Caco-2 (cell line): ENCODE measurements around the gene KCNK7. TPM values are rescaled to one million over a fixed set of nuclear protein-coding genes. Genes with fewer than 3 reads are reported as not detected.

Experiments used
- BruUV-seq: library from RNA; stranded (reverse); fragments of 400-500 nt; replicated peaks from 2 replicates; lab custom pipeline; 2021; lab: Mats Ljungman, UMichigan
- CTCF ChIA-PET: fragments of 300-600 bp; sonication (Branson Sonifier 250); formaldehyde crosslinking; loops from one replicate; lab custom pipeline; 2022; ENCODE audit warnings: antibody characterized with exemption; lab: Charles Lee
- POLR2A ChIA-PET: fragments of 300-600 bp; sonication (Branson Sonifier 250); formaldehyde crosslinking; loops from one replicate; lab custom pipeline; 2022; ENCODE audit warnings: antibody characterized with exemption; lab: Charles Lee
- DNase-seq, 2 experiments: peaks; one replicate each; pipeline versions ENCODE4 v3.0.0 to v3.0.0-alpha.2; 2020 to 2022
- H3K27me3 ChIP-seq: replicated peaks from 2 replicates; pipeline ENCODE4 v1.6.0; 2011; ENCODE audit warnings: low read length; ENCODE audit not compliant: control insufficient read depth, insufficient read depth
- H3K36me3 ChIP-seq: 2 replicates; pipeline ENCODE4 v1.5.1; 2011; ENCODE audit warnings: low read length; ENCODE audit not compliant: control insufficient read depth, insufficient read depth
- H3K4me1 ChIP-seq: fragments of 250-450 bp; sonication (Bioruptor Pico); 2 replicates; pipeline ENCODE4 v1.5.1; 2020; ENCODE audit warnings: mild to moderate bottlenecking
- H3K4me3 ChIP-seq: 2 replicates; pipeline ENCODE4 v1.5.1; 2011; ENCODE audit warnings: low read depth, mild to moderate bottlenecking, control low read depth, low read length
- H3K9me3 ChIP-seq: fragments of 250-450 bp; sonication (Bioruptor Pico); 2 replicates; pipeline ENCODE4 v1.5.1; 2020; ENCODE audit warnings: mild to moderate bottlenecking, moderate library complexity
- H3K27ac Mint-ChIP-seq: one replicate; pipeline ENCODE4 v1.8.0; 2022; ENCODE audit warnings: mixed read lengths; ENCODE audit not compliant: unreplicated experiment
- H3K27me3 Mint-ChIP-seq: one replicate; pipeline ENCODE4 v1.8.0; 2022; ENCODE audit warnings: mixed read lengths; ENCODE audit not compliant: insufficient read depth, unreplicated experiment
- H3K36me3 Mint-ChIP-seq: one replicate; pipeline ENCODE4 v1.8.0; 2022; ENCODE audit warnings: mild to moderate bottlenecking, mixed read lengths; ENCODE audit not compliant: insufficient read depth, unreplicated experiment
- H3K4me1 Mint-ChIP-seq: one replicate; pipeline ENCODE4 v1.8.0; 2022; ENCODE audit warnings: low read depth, mixed read lengths; ENCODE audit not compliant: unreplicated experiment
- H3K4me3 Mint-ChIP-seq: one replicate; pipeline ENCODE4 v1.8.0; 2022; ENCODE audit warnings: mild to moderate bottlenecking, moderate library complexity, mixed read lengths; ENCODE audit not compliant: unreplicated experiment
- H3K9me3 Mint-ChIP-seq: one replicate; pipeline ENCODE4 v1.8.0; 2022; ENCODE audit warnings: mixed read lengths; ENCODE audit not compliant: unreplicated experiment
- intact Hi-C: fragments of 100-400 bp; cut with micrococcal nuclease; formaldehyde crosslinking; loops from one replicate; pipeline ENCODE4 v1.10.0; 2022; ENCODE audit not compliant: unreplicated experiment
- total RNA-seq: library from RNA; stranded (reverse); gene quantifications from 2 replicates; pipeline ENCODE4 v1.2.3, GENCODE V29; 2022
- TF ChIP-seq, protein P1 (sequence below), 2 experiments: fragments of 200-600 bp in 1 of 2; IDR thresholded peaks; 1 replicate in 1 of 2; 2 replicates in 1 of 2; pipeline versions ENCODE4 v1.5.1 to v1.8.0; 2011 to 2022; ENCODE audit warnings: antibody characterized with exemption in 1 of 2, control low read depth in 1 of 2, inconsistent platforms in 1 of 2, low read depth in 1 of 2, low read length in 1 of 2, mild to moderate bottlenecking in 1 of 2, moderate library complexity in 1 of 2; ENCODE audit not compliant: insufficient read depth in 1 of 2, severe bottlenecking in 1 of 2, unreplicated experiment in 1 of 2

The KCNK7 gene
- total RNA-seq, 1 experiment from 2014 or later, result 0.39 TPM

DNA sequence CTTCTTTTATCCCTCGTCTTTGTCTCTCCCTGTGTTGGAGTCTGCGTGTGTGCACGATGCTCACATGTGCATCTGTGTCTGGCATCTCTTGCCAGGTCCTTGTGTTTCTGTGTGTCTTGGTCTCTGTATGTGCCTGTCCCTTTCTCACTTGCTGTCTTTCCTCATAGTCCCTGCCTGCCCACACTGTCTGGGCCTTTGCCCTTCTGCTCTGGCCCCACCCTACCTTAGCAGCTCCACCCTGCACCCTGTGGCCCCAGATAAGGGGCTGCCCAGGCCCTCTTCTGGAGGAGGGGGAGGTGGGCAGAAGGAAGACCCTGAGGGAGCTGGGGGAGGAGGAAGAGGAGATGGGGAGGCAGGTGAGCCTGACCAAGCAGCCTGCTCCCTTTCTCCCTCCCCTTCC lies 16.9 kb downstream of the KCNK7 start:
- ChIA-PET CTCF (no interaction called here), POLR2A (interaction anchor here (0.6 kb wide), 1 partner anchor 392 kb away, joined by 3 read pairs; no protein-coding TSS in a partner anchor)
- H3K4me1 Mint-ChIP-seq, result peaks cover 6% of the 10 kb centered on the region
- peak overlapping the region; percentile 2 for H3K4me3 Mint-ChIP-seq
- no TSS peak for BruUV-seq
- DNase-seq, result no peak
- no peak overlapping the region for H3K27ac Mint-ChIP-seq
- H3K27me3 ChIP-seq, result no peaks in the 10 kb centered on the region
- TF ChIP-seq, protein P1, sequence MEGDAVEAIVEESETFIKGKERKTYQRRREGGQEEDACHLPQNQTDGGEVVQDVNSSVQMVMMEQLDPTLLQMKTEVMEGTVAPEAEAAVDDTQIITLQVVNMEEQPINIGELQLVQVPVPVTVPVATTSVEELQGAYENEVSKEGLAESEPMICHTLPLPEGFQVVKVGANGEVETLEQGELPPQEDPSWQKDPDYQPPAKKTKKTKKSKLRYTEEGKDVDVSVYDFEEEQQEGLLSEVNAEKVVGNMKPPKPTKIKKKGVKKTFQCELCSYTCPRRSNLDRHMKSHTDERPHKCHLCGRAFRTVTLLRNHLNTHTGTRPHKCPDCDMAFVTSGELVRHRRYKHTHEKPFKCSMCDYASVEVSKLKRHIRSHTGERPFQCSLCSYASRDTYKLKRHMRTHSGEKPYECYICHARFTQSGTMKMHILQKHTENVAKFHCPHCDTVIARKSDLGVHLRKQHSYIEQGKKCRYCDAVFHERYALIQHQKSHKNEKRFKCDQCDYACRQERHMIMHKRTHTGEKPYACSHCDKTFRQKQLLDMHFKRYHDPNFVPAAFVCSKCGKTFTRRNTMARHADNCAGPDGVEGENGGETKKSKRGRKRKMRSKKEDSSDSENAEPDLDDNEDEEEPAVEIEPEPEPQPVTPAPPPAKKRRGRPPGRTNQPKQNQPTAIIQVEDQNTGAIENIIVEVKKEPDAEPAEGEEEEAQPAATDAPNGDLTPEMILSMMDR (IDR thresholded peaks at IDR 0.05; ENCODE audit: insufficient read depth in 1 of 2, low read depth in 1 of 2, low read length in 1 of 2, severe bottlenecking in 1 of 2, unreplicated experiment in 1 of 2), result no peak
- intact Hi-C loops, result no loop called here
- H3K9me3 ChIP-seq, result no peaks in the 10 kb centered on the region
- peaks cover 22% of the 10 kb centered on the region for H3K4me1 ChIP-seq
- no peaks in the 10 kb centered on the region for H3K27me3 Mint-ChIP-seq
- H3K36me3 Mint-ChIP-seq, result peaks cover 28% of the 10 kb centered on the region
- H3K4me3 ChIP-seq, result no peak overlapping the region
- H3K9me3 Mint-ChIP-seq, result no peaks in the 10 kb centered on the region
- H3K36me3 ChIP-seq, result no peaks in the 10 kb centered on the region

DNA sequence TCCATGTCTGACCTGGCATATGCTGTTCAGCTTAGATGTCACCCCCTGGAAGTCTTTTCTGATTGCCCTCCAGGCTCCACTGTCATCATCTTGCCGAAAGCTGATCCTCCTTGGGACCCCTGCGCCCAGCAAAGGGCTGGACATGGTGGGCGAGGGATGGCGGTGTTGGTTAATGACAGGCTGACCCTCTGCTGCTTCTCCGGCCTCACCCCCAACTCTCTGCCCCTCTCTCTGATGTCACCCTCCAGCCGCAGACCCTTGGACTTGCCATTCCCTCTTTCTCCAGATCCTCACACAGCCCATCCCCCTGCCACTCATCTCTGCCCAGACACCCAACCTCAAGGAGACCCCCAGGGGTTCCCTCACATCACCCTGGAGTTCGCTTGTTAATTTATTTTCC lies 17.5 kb downstream of the KCNK7 start:
- ChIA-PET POLR2A (no interaction called here), CTCF (interaction anchor here (1.4 kb wide), 1 partner anchor 16 kb away, joined by 4 read pairs; no protein-coding TSS in a partner anchor)
- no peak overlapping the region for H3K4me3 ChIP-seq

DNA sequence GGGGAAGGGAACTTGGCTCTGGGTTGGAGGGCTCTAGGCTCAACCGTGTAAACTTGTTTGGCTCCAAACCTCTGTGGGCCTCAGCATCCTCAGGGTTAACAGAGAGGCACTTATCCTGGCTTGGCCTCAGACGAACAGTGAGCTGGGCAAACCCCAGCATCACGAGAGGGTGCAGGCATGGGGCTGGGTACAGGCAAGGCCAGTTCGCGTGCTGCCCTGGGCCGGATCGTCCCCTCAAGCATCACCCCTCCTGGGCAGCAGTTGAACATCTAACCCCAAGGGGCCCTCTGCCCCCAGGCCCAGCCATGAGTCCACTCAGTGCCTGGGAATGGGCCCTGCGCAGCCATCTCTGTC lies 17.9 kb downstream of the KCNK7 start:
- intact Hi-C loops, result no loop called here
- peaks cover 28% of the 10 kb centered on the region for H3K4me1 ChIP-seq
- no peaks in the 10 kb centered on the region for H3K9me3 ChIP-seq
- POLR2A ChIA-PET, result no interaction called here
- no peaks in the 10 kb centered on the region for H3K27me3 ChIP-seq
- Mint-ChIP-seq H3K27me3 (no peaks in the 10 kb centered on the region), H3K27ac (no peak overlapping the region), H3K4me1 (peaks cover 6% of the 10 kb centered on the region), H3K4me3 (peak overlapping the region; percentile 98), H3K36me3 (peaks cover 38% of the 10 kb centered on the region), H3K9me3 (no peaks in the 10 kb centered on the region)
- no peak overlapping the region for H3K4me3 ChIP-seq
- DNase-seq, result no peak
- TF ChIP-seq, protein P1 (IDR thresholded peaks at IDR 0.05; ENCODE audit: insufficient read depth in 1 of 2, low read depth in 1 of 2, low read length in 1 of 2, severe bottlenecking in 1 of 2, unreplicated experiment in 1 of 2), result no peak
- CTCF ChIA-PET, result interaction anchor here (0.6 to 1.4 kb wide), 2 partner anchors 16 to 31 kb away, joined by 4 read pairs; no protein-coding TSS in a partner anchor
- H3K36me3 ChIP-seq, result no peaks in the 10 kb centered on the region; the same call in 1 of the 2 replicates
- no TSS peak for BruUV-seq

More for the DNA sequence above, 17.5 kb downstream of the KCNK7 start:
- no TSS peak for BruUV-seq
- Histone ChIP-seq H3K4me1 (peaks cover 27% of the 10 kb centered on the region), H3K27me3 (no peaks in the 10 kb centered on the region), H3K9me3 (no peaks in the 10 kb centered on the region), H3K36me3 (no peaks in the 10 kb centered on the region; the same call in 1 of the 2 replicates)
- no peak for DNase-seq
- TF ChIP-seq, protein P1 (IDR thresholded peaks at IDR 0.05; ENCODE audit: insufficient read depth in 1 of 2, low read depth in 1 of 2, low read length in 1 of 2, severe bottlenecking in 1 of 2, unreplicated experiment in 1 of 2), result no peak
- H3K9me3 Mint-ChIP-seq, result no peaks in the 10 kb centered on the region
- H3K27me3 Mint-ChIP-seq, result no peaks in the 10 kb centered on the region
- peak overlapping the region; percentile 98 for H3K4me3 Mint-ChIP-seq
- peaks cover 6% of the 10 kb centered on the region for H3K4me1 Mint-ChIP-seq
- no peak overlapping the region for H3K27ac Mint-ChIP-seq
- peaks cover 34% of the 10 kb centered on the region for H3K36me3 Mint-ChIP-seq
- intact Hi-C loops, result no loop called here
